H1 (cell line): Measurements from ENCODE around the gene ADM2. TPM values are rescaled to one million over a fixed set of nuclear protein-coding genes. Genes with fewer than 3 reads are reported as not detected.

Experiments used
- CTCF ChIA-PET: fragments of 300-600 bp; sonication (Branson Sonifier 250); formaldehyde crosslinking; loops from one replicate; lab custom pipeline; 2021; ENCODE audit not compliant: partially characterized antibody; lab: Charles Lee
- POLR2A ChIA-PET: fragments of 300-600 bp; sonication (Branson Sonifier 250); formaldehyde crosslinking; loops from one replicate; lab custom pipeline; 2021; ENCODE audit warnings: inconsistent platforms; ENCODE audit not compliant: partially characterized antibody; lab: Charles Lee
- DNase-seq, 2 experiments: peaks; one replicate each; pipeline versions ENCODE4 v3.0.0 to v3.0.0-alpha.2; 2010 to 2022; ENCODE audit warnings: low spot score in 2 of 2, low read depth in 1 of 2, mixed read lengths in 1 of 2
- FAIRE-seq: peaks from 2 replicates; lab custom pipeline; 2011; peaks lifted over from hg19 to GRCh38; lab: Jason Lieb, UNC
- H2AFZ ChIP-seq: 2 replicates; pipeline ENCODE4 v1.8.1; 2012; ENCODE audit warnings: low read length, inconsistent platforms
- H2AK5ac ChIP-seq: 2 replicates; pipeline ENCODE4 v1.6.1; 2013; ENCODE audit warnings: low read depth, low read length
- H2BK120ac ChIP-seq: replicated peaks from 2 replicates; pipeline ENCODE3; 2013; ENCODE audit warnings: low read depth, low read length, inconsistent platforms
- H2BK12ac ChIP-seq: 2 replicates; pipeline ENCODE4 v1.6.1; 2013; ENCODE audit warnings: low read depth, low read length
- H2BK15ac ChIP-seq: 2 replicates; pipeline ENCODE4 v1.6.1; 2013; ENCODE audit warnings: low read length
- H2BK20ac ChIP-seq: 2 replicates; pipeline ENCODE4 v1.6.1; 2013; ENCODE audit warnings: low read length
- H2BK5ac ChIP-seq: 2 replicates; pipeline ENCODE4 v1.6.1; 2013; ENCODE audit warnings: low read depth, low read length
- H3K14ac ChIP-seq: 2 replicates; pipeline ENCODE4 v1.6.1; 2013; ENCODE audit warnings: inconsistent platforms; ENCODE audit not compliant: insufficient read length
- H3K18ac ChIP-seq: 2 replicates; pipeline ENCODE4 v1.6.1; 2013; ENCODE audit warnings: low read length; ENCODE audit errors: extremely low read depth
- H3K23ac ChIP-seq: 2 replicates; pipeline ENCODE4 v1.6.1; 2013; ENCODE audit warnings: inconsistent platforms; ENCODE audit not compliant: insufficient read length
- H3K23me2 ChIP-seq: 2 replicates; pipeline ENCODE4 v1.6.1; 2013; ENCODE audit warnings: low read depth, low read length
- H3K27ac ChIP-seq: 2 replicates; pipeline ENCODE4 v1.6.1; 2011; ENCODE audit warnings: low read depth, low read length, inconsistent platforms
- H3K27me3 ChIP-seq, 4 experiments: replicated peaks in 1 of 4; 1 replicate in 1 of 4; 2 replicates in 3 of 4; pipeline versions ENCODE4 v1.6.1 to v1.8.1; 2011 to 2013; ENCODE audit warnings: low read length in 3 of 4, mild to moderate bottlenecking in 3 of 4, inconsistent platforms in 2 of 4, mixed read lengths in 2 of 4, moderate library complexity in 1 of 4; ENCODE audit not compliant: control insufficient read depth in 3 of 4, insufficient read depth in 3 of 4; ENCODE audit errors: extremely low read depth in 1 of 4
- H3K36me3 ChIP-seq, 4 experiments: 2 replicates each; pipeline versions ENCODE4 v1.6.1 to v1.8.1; 2011 to 2013; ENCODE audit warnings: mild to moderate bottlenecking in 4 of 4, low read length in 3 of 4, moderate library complexity in 2 of 4, control low read depth in 1 of 4, inconsistent platforms in 1 of 4; ENCODE audit not compliant: insufficient read depth in 4 of 4, control insufficient read depth in 2 of 4
- H3K4ac ChIP-seq: replicated peaks from 2 replicates; pipeline ENCODE3; 2013; ENCODE audit warnings: low read length, low read depth, mixed read lengths, inconsistent platforms; ENCODE audit not compliant: insufficient read length
- H3K4me1 ChIP-seq, 4 experiments: replicated peaks in 1 of 4; 1 replicate in 1 of 4; 2 replicates in 3 of 4; pipeline versions ENCODE4 v1.6.1 to v1.8.1; 2011 to 2013; ENCODE audit warnings: low read length in 3 of 4, inconsistent platforms in 2 of 4, mixed read lengths in 1 of 4; ENCODE audit not compliant: insufficient read depth in 4 of 4, control insufficient read depth in 3 of 4
- H3K4me2 ChIP-seq, 2 experiments: 2 replicates each; pipeline versions ENCODE4 v1.6.1 to v1.8.1; 2011 to 2013; ENCODE audit warnings: low read depth in 2 of 2, low read length in 2 of 2, control low read depth in 1 of 2, inconsistent platforms in 1 of 2, mild to moderate bottlenecking in 1 of 2; ENCODE audit not compliant: insufficient read depth in 1 of 2
- H3K4me3 ChIP-seq, 4 experiments: fragments of 200-600, 300-600 bp in 1 of 4; sonication (generic), shearing (Covaris generic), sonication (Bioruptor Twin) in 1 of 4; 2 replicates each; pipeline versions ENCODE4 v1.5.1 to v1.8.1; 2011 to 2016; ENCODE audit warnings: low read length in 4 of 4, low read depth in 3 of 4, control low read depth in 2 of 4, inconsistent platforms in 2 of 4, mild to moderate bottlenecking in 2 of 4, mixed read lengths in 1 of 4, moderate library complexity in 1 of 4; ENCODE audit not compliant: insufficient read depth in 2 of 4; ENCODE audit errors: extremely low read depth in 1 of 4
- H3K56ac ChIP-seq: replicated peaks from 2 replicates; pipeline ENCODE3; 2013; ENCODE audit warnings: low read depth, mild to moderate bottlenecking, mixed read lengths, low read length, inconsistent platforms; ENCODE audit not compliant: insufficient read length
- H3K79me1 ChIP-seq: 2 replicates; pipeline ENCODE4 v1.6.1; 2013; ENCODE audit warnings: low read depth, low read length, control low read depth
- H3K79me2 ChIP-seq, 2 experiments: 2 replicates each; pipeline versions ENCODE4 v1.6.1 to v1.8.1; 2012 to 2013; ENCODE audit warnings: low read length in 2 of 2, mild to moderate bottlenecking in 2 of 2, inconsistent platforms in 1 of 2; ENCODE audit not compliant: insufficient read depth in 2 of 2, control insufficient read depth in 1 of 2
- H3K9ac ChIP-seq, 4 experiments: replicated peaks in 1 of 4; 1 replicate in 1 of 4; 2 replicates in 3 of 4; pipeline versions ENCODE4 v1.6.1 to v1.8.1; 2011 to 2013; ENCODE audit warnings: low read depth in 3 of 4, low read length in 3 of 4, control low read depth in 2 of 4, mild to moderate bottlenecking in 2 of 4, moderate library complexity in 2 of 4, inconsistent platforms in 1 of 4; ENCODE audit errors: extremely low read depth in 1 of 4
- H3K9me3 ChIP-seq, 2 experiments: 2 replicates each; pipeline versions ENCODE4 v1.6.1 to v1.8.1; 2012 to 2013; ENCODE audit warnings: mild to moderate bottlenecking in 2 of 2, moderate library complexity in 2 of 2, control low read depth in 1 of 2, inconsistent platforms in 1 of 2, low read depth in 1 of 2, low read length in 1 of 2, mixed read lengths in 1 of 2; ENCODE audit not compliant: insufficient read depth in 2 of 2
- H4K20me1 ChIP-seq, 2 experiments: replicated peaks in 1 of 2; 2 replicates each; pipeline versions ENCODE3 to v1.8.1; 2011 to 2013; ENCODE audit warnings: inconsistent platforms in 2 of 2, low read length in 2 of 2, mild to moderate bottlenecking in 1 of 2; ENCODE audit not compliant: insufficient read depth in 2 of 2, control insufficient read depth in 1 of 2
- H4K5ac ChIP-seq: 2 replicates; pipeline ENCODE4 v1.6.1; 2013; ENCODE audit warnings: low read length, low read depth, mixed read lengths, inconsistent platforms; ENCODE audit not compliant: insufficient read length
- H4K8ac ChIP-seq: 2 replicates; pipeline ENCODE4 v1.8.0; 2013; ENCODE audit warnings: mild to moderate bottlenecking, moderate library complexity, low read length, inconsistent platforms; ENCODE audit not compliant: insufficient read depth; ENCODE audit errors: extremely low read depth
- H4K91ac ChIP-seq: replicated peaks from 2 replicates; pipeline ENCODE3; 2013; ENCODE audit warnings: low read length, mixed read lengths, inconsistent platforms; ENCODE audit not compliant: insufficient read length
- CTBP2 ChIP-seq: IDR thresholded peaks from 2 replicates; pipeline ENCODE4 v1.7.0; 2011; ENCODE audit warnings: borderline replicate concordance, mild to moderate bottlenecking, moderate library complexity, mixed read lengths, low read length; ENCODE audit not compliant: insufficient read depth, insufficient read length
- GABPA ChIP-seq: IDR thresholded peaks from 2 replicates; pipeline ENCODE4 v1.6.1; 2011; ENCODE audit warnings: mild to moderate bottlenecking, low read length, moderate library complexity, borderline replicate concordance; ENCODE audit not compliant: insufficient read depth
- GTF2F1 ChIP-seq: IDR thresholded peaks from 2 replicates; pipeline ENCODE4 v1.6.1; 2012; ENCODE audit warnings: low read depth, low read length, improper control_type of control experiment, borderline replicate concordance
- JUND ChIP-seq: IDR thresholded peaks from 2 replicates; pipeline ENCODE4 v1.6.1; 2011; ENCODE audit warnings: mild to moderate bottlenecking, improper control_type of control experiment, low read length
- POLR2A ChIP-seq, 2 experiments: IDR thresholded peaks; 1 replicate in 1 of 2; 2 replicates in 1 of 2; pipeline ENCODE4 v1.6.1; 2011; ENCODE audit warnings: low read depth in 2 of 2, low read length in 2 of 2, mild to moderate bottlenecking in 2 of 2; ENCODE audit errors: control extremely low read depth in 1 of 2
- RNF2 ChIP-seq: fragments of 200-900, 300-1000 bp; sonication (generic); IDR thresholded peaks from 2 replicates; pipeline ENCODE4 v1.7.1; 2016; ENCODE audit warnings: borderline replicate concordance, low read depth, mild to moderate bottlenecking, antibody characterized with exemption, low read length; ENCODE audit not compliant: poor library complexity, severe bottlenecking; ENCODE audit errors: missing control alignments
- SRF ChIP-seq: IDR thresholded peaks from 2 replicates; pipeline ENCODE4 v1.6.1; 2011; ENCODE audit warnings: mild to moderate bottlenecking, low read depth, low read length, moderate library complexity
- SUZ12 ChIP-seq: fragments of 200-600 bp; sonication (generic); IDR thresholded peaks from 2 replicates; pipeline ENCODE4 v1.6.1; 2012; ENCODE audit warnings: mild to moderate bottlenecking, inconsistent platforms, low read length, moderate library complexity, mixed read lengths
- WGBS, 2 experiments: shearing (Covaris generic) in 1 of 2; methylation state at CpG; one replicate each; pipeline versions ENCODE4 v1.1.6 to v1.1.7; 2013 to 2015; ENCODE audit warnings: low lambda C conversion rate in 2 of 2, mixed read lengths in 2 of 2, inconsistent platforms in 1 of 2, low coverage in 1 of 2, missing lambda C conversion rate in 1 of 2; ENCODE audit not compliant: insufficient replicate concordance in 2 of 2, insufficient coverage in 1 of 2, insufficient read length in 1 of 2; ENCODE audit errors: extremely low coverage in 1 of 2, missing lambda C conversion rate in 1 of 2; 5-methylcytosine and 5-hydroxymethylcytosine counted together
- polyA plus RNA-seq, 7 experiments: library from polyadenylated mRNA; depleted of rRNA in 3 of 7; stranded (reverse) in 5 of 7; unstranded in 2 of 7; fragments of >200 nt in 5 of 7; fragments of 200-250 nt in 2 of 7; gene quantifications; 1 replicate in 5 of 7; 2 replicates in 1 of 7; 4 replicates in 1 of 7; pipeline versions ENCODE4 v1.2.1 to v1.2.3, GENCODE V29; 2011 to 2013; ENCODE audit warnings: missing spikeins in 2 of 7, mixed read lengths in 2 of 7
- total RNA-seq: library from RNA; stranded (reverse); fragmentation: NEBNext Ultra II Directional; extraction: Animal tissue kit (Norgen Biotek cat#: 25700); gene quantifications from 2 replicates; pipeline ENCODE4 v1.2.1, GENCODE V29; 2021
- TF ChIP-seq, protein P1 (sequence below): IDR thresholded peaks from 2 replicates; pipeline ENCODE4 v1.6.1; 2012; ENCODE audit warnings: low read length, inconsistent platforms

Gene ADM2
- total and polyA plus RNA-seq, 2 of the 8 experiments (the other 6 are each of a cell fraction or from before 2014, with no cell fraction given), result 3.3 to 7.5 TPM

DNA sequence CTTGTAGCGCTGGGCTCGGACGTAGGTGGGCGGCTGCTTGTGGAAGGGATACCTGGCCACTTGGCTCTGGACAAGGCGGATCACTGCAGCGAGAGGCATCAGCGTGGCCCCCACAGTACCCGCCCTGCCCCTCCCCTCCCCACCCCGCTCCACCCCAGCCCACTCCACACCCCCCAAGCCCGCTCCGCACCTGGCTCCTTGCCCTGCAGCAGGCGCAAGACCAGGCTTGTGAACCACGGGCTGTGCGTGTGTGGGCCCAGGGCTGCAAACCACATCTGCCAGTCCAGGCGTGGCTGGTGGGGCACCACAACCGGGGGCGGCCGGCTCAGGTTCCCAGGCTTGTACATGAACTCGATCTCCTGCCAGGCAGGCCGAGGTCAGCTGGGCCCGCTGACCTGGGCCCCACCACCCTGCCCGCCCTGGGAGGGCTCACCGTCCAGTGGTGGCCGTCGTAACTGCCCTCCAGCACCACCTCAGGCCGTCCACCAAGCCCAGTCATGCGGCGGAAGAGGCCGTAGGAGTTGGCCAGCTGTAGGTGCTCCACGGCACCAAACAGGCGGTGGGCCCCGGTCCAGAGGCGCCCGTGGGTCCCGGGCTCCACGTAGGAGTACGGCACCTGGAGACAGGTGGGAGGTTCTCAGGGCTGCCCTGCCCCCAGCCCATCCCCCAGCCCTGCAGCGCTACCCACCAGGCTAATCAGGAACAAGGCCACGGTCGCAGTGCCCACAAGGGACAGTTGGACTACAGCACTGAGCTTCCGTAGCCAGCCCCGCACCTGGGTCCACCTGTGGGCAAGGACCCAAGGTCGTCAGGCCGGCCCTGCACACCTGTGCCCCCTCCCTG, 23.2 kb downstream of the ADM2 start:
- Histone ChIP-seq H3K23me2 (peaks cover 11% of the 10 kb centered on the region; the same call in 1 of the 2 replicates), H3K27ac (no peak overlapping the region), H3K56ac (no peak overlapping the region), H4K20me1 (peaks cover 0 to 18% of the 10 kb centered on the region in 2 experiments), H4K91ac (no peak overlapping the region), H3K14ac (no peak overlapping the region), H2AK5ac (no peak overlapping the region), H2BK120ac (no peak overlapping the region), H3K36me3 (peaks cover 0 to 15% (median 0%) of the 10 kb centered on the region in 4 experiments; a peak in 2 of 8 replicates), H3K18ac (no peak overlapping the region), H3K4me3 (no peak overlapping the region), H3K79me1 (peaks cover 9% of the 10 kb centered on the region; the same call in 1 of the 2 replicates), H3K27me3 (no peaks in the 10 kb centered on the region), H4K5ac (no peak overlapping the region), H2BK15ac (no peak overlapping the region), H2AFZ (no peak overlapping the region), H3K4me2 (no peak overlapping the region), H4K8ac (no peak overlapping the region), H2BK5ac (no peak overlapping the region), H3K23ac (no peak overlapping the region), H3K4me1 (peaks cover 2 to 8% (median 5%) of the 10 kb centered on the region in 4 experiments), H3K9ac (no peak overlapping the region), H3K4ac (no peak overlapping the region)
- FAIRE-seq (no peak), DNase-seq (no peak)
- ChIA-PET POLR2A (interaction anchor here (1.1 to 2.7 kb wide), 2 partner anchors 13 to 20 kb away, joined by 3 to 17 read pairs; partner anchors contain the start of gene MIOX), CTCF (interaction anchor here (0.5 to 2.7 kb wide), 3 partner anchors 10 to 146 kb away, joined by 3 to 11 read pairs (median 3); no protein-coding TSS in a partner anchor)
- 97% methylated on average over 16 of the region's 44 CpGs; no CpG with 5 or more reads in 1 of the 2 experiments for WGBS, 2 experiments
- no peak for TF ChIP-seq JUND
- no peak for TF ChIP-seq GABPA
- no peak for TF ChIP-seq POLR2A (IDR thresholded peaks at IDR 0.05; ENCODE audit: control extremely low read depth in 1 of 2, low read depth in 2 of 2, low read length in 2 of 2)
- TF ChIP-seq SUZ12, result no peak
- TF ChIP-seq, protein P1, sequence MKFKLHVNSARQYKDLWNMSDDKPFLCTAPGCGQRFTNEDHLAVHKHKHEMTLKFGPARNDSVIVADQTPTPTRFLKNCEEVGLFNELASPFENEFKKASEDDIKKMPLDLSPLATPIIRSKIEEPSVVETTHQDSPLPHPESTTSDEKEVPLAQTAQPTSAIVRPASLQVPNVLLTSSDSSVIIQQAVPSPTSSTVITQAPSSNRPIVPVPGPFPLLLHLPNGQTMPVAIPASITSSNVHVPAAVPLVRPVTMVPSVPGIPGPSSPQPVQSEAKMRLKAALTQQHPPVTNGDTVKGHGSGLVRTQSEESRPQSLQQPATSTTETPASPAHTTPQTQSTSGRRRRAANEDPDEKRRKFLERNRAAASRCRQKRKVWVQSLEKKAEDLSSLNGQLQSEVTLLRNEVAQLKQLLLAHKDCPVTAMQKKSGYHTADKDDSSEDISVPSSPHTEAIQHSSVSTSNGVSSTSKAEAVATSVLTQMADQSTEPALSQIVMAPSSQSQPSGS, result no peak
- TF ChIP-seq RNF2, result no peak
- TF ChIP-seq SRF, result no peak
- TF ChIP-seq CTBP2, result no peak
- no peak for TF ChIP-seq GTF2F1
- TF ChIP-seq, all 59 proteins: peak for 0
- no peak overlapping the region for H2BK12ac ChIP-seq
- peaks cover 0 to 13% of the 10 kb centered on the region in 2 experiments; a peak in 2 of 4 replicates for H3K79me2 ChIP-seq
- no peak overlapping the region for H2BK20ac ChIP-seq
- no peaks in the 10 kb centered on the region for H3K9me3 ChIP-seq
